Left ventricle myocardium superior (tissue), 1 donor: ENCODE data around the gene RHEBL1. TPM values are rescaled to one million over a fixed set of nuclear protein-coding genes. Genes with fewer than 3 reads are reported as not detected.

Source experiments
- ATAC-seq: fragments of 200-7000 bp; cut with Tn5 transposase; one replicate; pipeline ENCODE4 v1.9.1; 2020; ENCODE audit warnings: mild to moderate bottlenecking, moderate library complexity
- DNase-seq: peaks from one replicate; pipeline ENCODE4 v3.0.0-alpha.2; 2020
- intact Hi-C: fragments of 100-400 bp; cut with micrococcal nuclease; formaldehyde crosslinking; loops from one replicate; pipeline ENCODE4 v1.11.0; 2022
- total RNA-seq: library from RNA; stranded (reverse); fragmentation: NEBNext Ultra II Directional; extraction: Animal tissue kit (Norgen Biotek cat#: 25700); gene quantifications from one replicate; pipeline ENCODE4 v1.2.1, GENCODE V29; 2021
- donor health status: DM: no; HTN: yes; CAD: no; lungs with severe emphysema.

RHEBL1 gene
- total RNA-seq, 1 donor from 2014 or later = 0.32 TPM

- intact Hi-C loops = no loop called here
- ATAC-seq (no peak), DNase-seq (no peak)
Observed at GRCh38 chr12:49041036-49041880, 28.5 kb downstream of the RHEBL1 start.

GRCh38 chr12:49040364-49040855 lies 29.4 kb downstream of the RHEBL1 start:
- DNase-seq (no peak), ATAC-seq (no peak)
- intact Hi-C loops = no loop called here

GRCh38 chr12:49039421-49040363 lies 30.1 kb downstream of the RHEBL1 start:
- intact Hi-C loops = no loop called here
- ATAC-seq = no peak
- DNase-seq = peak; percentile 17

- ATAC-seq (no peak), DNase-seq (peak; percentile 18)
- intact Hi-C loops = no loop called here
Observed at GRCh38 chr12:49038291-49038955, 31.4 kb downstream of the RHEBL1 start.

GRCh38 chr12:49037947-49038237 lies 31.9 kb downstream of the RHEBL1 start:
- intact Hi-C loops = no loop called here
- DNase-seq = no peak
- no peak for ATAC-seq

- intact Hi-C loops = no loop called here
- ATAC-seq = peak; percentile 43
- peak; percentile 62 for DNase-seq
Observed at GRCh38 chr12:49037111-49037946, 32.5 kb downstream of the RHEBL1 start.

- ATAC-seq (no peak), DNase-seq (no peak)
- intact Hi-C loops = no loop called here
Observed at GRCh38 chr12:49036029-49036428, 33.8 kb downstream of the RHEBL1 start.

GRCh38 chr12:49034286-49034622 lies 35.5 kb downstream of the RHEBL1 start:
- ATAC-seq (no peak), DNase-seq (no peak)

GRCh38 chr12:49033611-49034285 lies 36.0 kb downstream of the RHEBL1 start:
- peak; percentile 20 for ATAC-seq
- intact Hi-C loops = no loop called here
- DNase-seq = no peak

More at GRCh38 chr12:49034286-49034622, 35.5 kb downstream of the RHEBL1 start:
- intact Hi-C loops = no loop called here

GRCh38 chr12:49032679-49033447 lies 36.9 kb downstream of the RHEBL1 start:
- no peak for DNase-seq
- no peak for ATAC-seq
- intact Hi-C loops = no loop called here

- no peak for ATAC-seq
- no peak for DNase-seq
- intact Hi-C loops = no loop called here
Observed at GRCh38 chr12:49032276-49032675, 37.5 kb downstream of the RHEBL1 start.

- intact Hi-C loops = no loop called here
- ATAC-seq (no peak), DNase-seq (peak; percentile 36)
Observed at GRCh38 chr12:49031573-49032161, 38.1 kb downstream of the RHEBL1 start.

- no peak for ATAC-seq
- no peak for DNase-seq
- intact Hi-C loops = no loop called here
Observed at GRCh38 chr12:49030714-49031572, 38.8 kb downstream of the RHEBL1 start.

- DNase-seq (no peak), ATAC-seq (no peak)
- intact Hi-C loops = no loop called here
Observed at GRCh38 chr12:49030119-49030518, 39.7 kb downstream of the RHEBL1 start.

GRCh38 chr12:49028666-49029275 lies 41.0 kb downstream of the RHEBL1 start:
- ATAC-seq = no peak
- intact Hi-C loops = no loop called here
- DNase-seq = no peak
